ENCODE data around the gene TRIM27. TPM values are rescaled to one million over a fixed set of nuclear protein-coding genes. Genes with fewer than 3 reads are reported as not detected.
A peak's percentile ranks its signal among the peaks of the same experiment; 100 is the strongest.

Gene TRIM27
- total RNA-seq, 2 experiments from 2014 or later = 11.5 to 13.2 TPM

- H3K9me3 ChIP-seq (ENCODE audit: control insufficient read depth in 1 of 2, insufficient read depth in 1 of 2, low read length in 2 of 2) = peaks cover 0 to 25% of the 10 kb centered on the region in 2 experiments
- H3K4me1 Mint-ChIP-seq (ENCODE audit: low read depth) = peaks cover 51% of the 10 kb centered on the region
- H3K4me3 Mint-ChIP-seq = peak overlapping the region; percentile 88
- peaks cover 36% of the 10 kb centered on the region for H3K36me3 Mint-ChIP-seq (ENCODE audit: low read depth)
- H3K27me3 ChIP-seq (ENCODE audit: control insufficient read depth in 1 of 2, insufficient read depth in 2 of 2, low read length in 2 of 2) = no peaks in the 10 kb centered on the region
- H3K9me3 Mint-ChIP-seq = peaks cover 13% of the 10 kb centered on the region
- TF ChIP-seq CTCF (IDR thresholded peaks at IDR 0.05) = peak; percentile 10
- H3K36me3 ChIP-seq (ENCODE audit: insufficient read depth, low read length) = no peaks in the 10 kb centered on the region
- DNase-seq (peak; percentile 69 to 93 (median 80)), ATAC-seq (ENCODE audit: poor library complexity) (peak; percentile 39)
- H3K27me3 Mint-ChIP-seq = peaks cover 7% of the 10 kb centered on the region
- H3K27ac ChIP-seq (ENCODE audit: low read depth in 1 of 2, low read length in 2 of 2) = peak overlapping the region; percentile 30 to 47
- intact Hi-C loops (cut with DNase I, micrococcal nuclease) = loop anchor here (1.0 to 10.0 kb wide), 9 partner anchors 25 to 1389 kb away; partner anchors contain the start of genes TRIM27 (in 1 of the 2) and ZNF184 (in 1 of the 2)
- H3K27ac Mint-ChIP-seq = peak overlapping the region; percentile 93
- POLR2A ChIA-PET = interaction anchor here (0.6 to 6.4 kb wide), 24 partner anchors 11 to 1731 kb away, joined by 3 to 155 read pairs (median 5); partner anchors contain the start of genes TRIM27 and ZNF184
- H3K4me1 ChIP-seq (ENCODE audit: insufficient read depth, low read length) = peaks cover 34% of the 10 kb centered on the region
- peak overlapping the region; percentile 82 for H3K4me3 ChIP-seq (ENCODE audit: low read length)
- CTCF ChIA-PET = interaction anchor here (0.5 to 2.0 kb wide), 4 partner anchors 21 to 789 kb away, joined by 3 to 12 read pairs (median 4); no protein-coding TSS in a partner anchor
Measured at GRCh38 chr6:28863604-28864325, 60.0 kb downstream of the TRIM27 start.

- no peak for TF ChIP-seq CTCF (IDR thresholded peaks at IDR 0.05)
- H3K9me3 ChIP-seq (ENCODE audit: control insufficient read depth in 1 of 2, insufficient read depth in 1 of 2, low read length in 2 of 2) = peaks cover 0 to 25% of the 10 kb centered on the region in 2 experiments
- H3K36me3 ChIP-seq (ENCODE audit: insufficient read depth, low read length) = no peaks in the 10 kb centered on the region
- ChIA-PET POLR2A (interaction anchor here (1.4 to 6.3 kb wide), 5 partner anchors 13 to 154 kb away, joined by 8 to 154 read pairs (median 36); partner anchors contain the start of gene TRIM27), CTCF (interaction anchor here (1.4 to 2.0 kb wide), 2 partner anchors 24 to 154 kb away, joined by 7 to 12 read pairs; no protein-coding TSS in a partner anchor)
- no peak for ATAC-seq (ENCODE audit: poor library complexity)
- no peak overlapping the region for H3K4me3 ChIP-seq (ENCODE audit: low read length)
- intact Hi-C loops (cut with DNase I, micrococcal nuclease) = loop anchor here in 1 of 2 experiments (2.0 to 10.0 kb wide), 3 partner anchors 23 to 1387 kb away; partner anchors contain the start of gene ZNF184
- no peaks in the 10 kb centered on the region for H3K27me3 ChIP-seq (ENCODE audit: control insufficient read depth in 1 of 2, insufficient read depth in 2 of 2, low read length in 2 of 2)
- Mint-ChIP-seq H3K27ac (peak overlapping the region; percentile 93), H3K36me3 (ENCODE audit: low read depth) (peaks cover 34% of the 10 kb centered on the region), H3K4me3 (no peak overlapping the region), H3K27me3 (peaks cover 7% of the 10 kb centered on the region), H3K4me1 (ENCODE audit: low read depth) (peaks cover 40% of the 10 kb centered on the region), H3K9me3 (peaks cover 13% of the 10 kb centered on the region)
- DNase-seq = no peak
- no peak overlapping the region for H3K27ac ChIP-seq (ENCODE audit: low read depth in 1 of 2, low read length in 2 of 2)
- H3K4me1 ChIP-seq (ENCODE audit: insufficient read depth, low read length) = peaks cover 29% of the 10 kb centered on the region
Measured at GRCh38 chr6:28862077-28862476, 61.7 kb downstream of the TRIM27 start.

- DNase-seq (no peak), ATAC-seq (ENCODE audit: poor library complexity) (no peak)
- ChIA-PET CTCF (interaction anchor here (1.2 kb wide), 1 partner anchor 13 kb away, joined by 4 read pairs; no protein-coding TSS in a partner anchor), POLR2A (interaction anchor here (1.1 to 6.3 kb wide), 4 partner anchors 22 to 34 kb away, joined by 4 to 154 read pairs (median 20); no protein-coding TSS in a partner anchor)
- peaks cover 36% of the 10 kb centered on the region for H3K4me1 Mint-ChIP-seq (ENCODE audit: low read depth)
- peaks cover 0 to 25% of the 10 kb centered on the region in 2 experiments for H3K9me3 ChIP-seq (ENCODE audit: control insufficient read depth in 1 of 2, insufficient read depth in 1 of 2, low read length in 2 of 2)
- intact Hi-C loops (cut with DNase I, micrococcal nuclease) = loop anchor here in 1 of 2 experiments (5.0 to 10.0 kb wide), 2 partner anchors 121 to 1387 kb away; partner anchors contain the start of gene ZNF184
- peaks cover 13% of the 10 kb centered on the region for H3K9me3 Mint-ChIP-seq
- no peak overlapping the region for H3K27ac ChIP-seq (ENCODE audit: low read depth in 1 of 2, low read length in 2 of 2)
- H3K4me3 Mint-ChIP-seq = no peak overlapping the region
- H3K36me3 Mint-ChIP-seq (ENCODE audit: low read depth) = peaks cover 31% of the 10 kb centered on the region
- H3K36me3 ChIP-seq (ENCODE audit: insufficient read depth, low read length) = no peaks in the 10 kb centered on the region
- peaks cover 7% of the 10 kb centered on the region for H3K27me3 Mint-ChIP-seq
- no peak overlapping the region for H3K27ac Mint-ChIP-seq
- H3K4me1 ChIP-seq (ENCODE audit: insufficient read depth, low read length) = peaks cover 23% of the 10 kb centered on the region
- no peak for TF ChIP-seq CTCF (IDR thresholded peaks at IDR 0.05)
- no peaks in the 10 kb centered on the region for H3K27me3 ChIP-seq (ENCODE audit: control insufficient read depth in 1 of 2, insufficient read depth in 2 of 2, low read length in 2 of 2)
- no peak overlapping the region for H3K4me3 ChIP-seq (ENCODE audit: low read length)
Measured at GRCh38 chr6:28861339-28861738, 62.4 kb downstream of the TRIM27 start.

All from CD4-positive, alpha-beta T cell (primary cell).